H1 (cell line): ENCODE results near the gene ASPG. TPM values are rescaled to one million over a fixed set of nuclear protein-coding genes. Genes with fewer than 3 reads are reported as not detected.
A peak's percentile ranks its signal among the peaks of the same experiment; 100 is the strongest.

ENCODE experiments used
- BCL11A ChIP-seq, 2 experiments: IDR thresholded peaks; one replicate each; pipeline ENCODE4 v1.6.1; 2011; ENCODE audit warnings: low read depth in 2 of 2, low read length in 2 of 2, mild to moderate bottlenecking in 2 of 2
- BRCA1 ChIP-seq: IDR thresholded peaks from 2 replicates; pipeline ENCODE4 v1.6.1; 2012; ENCODE audit warnings: low read depth, low read length, improper control_type of control experiment
- CBX5 ChIP-seq: fragments of 300-800, 300-1000 bp; sonication (generic); IDR thresholded peaks from 2 replicates; pipeline ENCODE4 v1.7.1; 2016; ENCODE audit warnings: antibody characterized with exemption, low read length, low read depth
- GABPA ChIP-seq: IDR thresholded peaks from 2 replicates; pipeline ENCODE4 v1.6.1; 2011; ENCODE audit warnings: mild to moderate bottlenecking, low read length, moderate library complexity, borderline replicate concordance; ENCODE audit not compliant: insufficient read depth
- HDAC2 ChIP-seq, 2 experiments: fragments of 300-600 bp in 1 of 2; sonication (generic) in 1 of 2; IDR thresholded peaks; 2 replicates each; pipeline ENCODE4 v1.6.1; 2011 to 2012; ENCODE audit warnings: low read depth in 2 of 2, low read length in 2 of 2, mild to moderate bottlenecking in 2 of 2, moderate library complexity in 2 of 2, borderline replicate concordance in 1 of 2, inconsistent platforms in 1 of 2
- KDM4A ChIP-seq: IDR thresholded peaks from one replicate; pipeline ENCODE4 v1.7.1; 2012; ENCODE audit warnings: low read depth, mild to moderate bottlenecking, moderate library complexity, low read length, inconsistent platforms; ENCODE audit not compliant: severe bottlenecking
- RAD21 ChIP-seq, 2 experiments: IDR thresholded peaks in 1 of 2; conservative IDR thresholded peaks in 1 of 2; 2 replicates each; pipeline ENCODE4 v1.6.1; 2011; ENCODE audit warnings: low read depth in 2 of 2, low read length in 2 of 2, improper control_type of control experiment in 1 of 2, inconsistent platforms in 1 of 2, mild to moderate bottlenecking in 1 of 2, moderate library complexity in 1 of 2
- YY1 ChIP-seq: IDR thresholded peaks from 2 replicates; pipeline ENCODE4 v1.6.1; 2011; ENCODE audit warnings: low read depth, mild to moderate bottlenecking, low read length
- polyA plus RNA-seq, 7 experiments: library from polyadenylated mRNA; depleted of rRNA in 3 of 7; stranded (reverse) in 5 of 7; unstranded in 2 of 7; fragments of >200 nt in 5 of 7; fragments of 200-250 nt in 2 of 7; gene quantifications; 1 replicate in 5 of 7; 2 replicates in 1 of 7; 4 replicates in 1 of 7; pipeline versions ENCODE4 v1.2.1 to v1.2.3, GENCODE V29; 2011 to 2013; ENCODE audit warnings: missing spikeins in 2 of 7, mixed read lengths in 2 of 7
- total RNA-seq: library from RNA; stranded (reverse); fragmentation: NEBNext Ultra II Directional; extraction: Animal tissue kit (Norgen Biotek cat#: 25700); gene quantifications from 2 replicates; pipeline ENCODE4 v1.2.1, GENCODE V29; 2021
- TF ChIP-seq, protein P1 (sequence below): IDR thresholded peaks from 2 replicates; pipeline ENCODE4 v1.6.1; 2012; ENCODE audit warnings: inconsistent platforms

Gene ASPG
- total and polyA plus RNA-seq, 2 of the 8 experiments (the other 6 are each of a cell fraction or from before 2014, with no cell fraction given) = 0.34 to 0.59 TPM

DNA sequence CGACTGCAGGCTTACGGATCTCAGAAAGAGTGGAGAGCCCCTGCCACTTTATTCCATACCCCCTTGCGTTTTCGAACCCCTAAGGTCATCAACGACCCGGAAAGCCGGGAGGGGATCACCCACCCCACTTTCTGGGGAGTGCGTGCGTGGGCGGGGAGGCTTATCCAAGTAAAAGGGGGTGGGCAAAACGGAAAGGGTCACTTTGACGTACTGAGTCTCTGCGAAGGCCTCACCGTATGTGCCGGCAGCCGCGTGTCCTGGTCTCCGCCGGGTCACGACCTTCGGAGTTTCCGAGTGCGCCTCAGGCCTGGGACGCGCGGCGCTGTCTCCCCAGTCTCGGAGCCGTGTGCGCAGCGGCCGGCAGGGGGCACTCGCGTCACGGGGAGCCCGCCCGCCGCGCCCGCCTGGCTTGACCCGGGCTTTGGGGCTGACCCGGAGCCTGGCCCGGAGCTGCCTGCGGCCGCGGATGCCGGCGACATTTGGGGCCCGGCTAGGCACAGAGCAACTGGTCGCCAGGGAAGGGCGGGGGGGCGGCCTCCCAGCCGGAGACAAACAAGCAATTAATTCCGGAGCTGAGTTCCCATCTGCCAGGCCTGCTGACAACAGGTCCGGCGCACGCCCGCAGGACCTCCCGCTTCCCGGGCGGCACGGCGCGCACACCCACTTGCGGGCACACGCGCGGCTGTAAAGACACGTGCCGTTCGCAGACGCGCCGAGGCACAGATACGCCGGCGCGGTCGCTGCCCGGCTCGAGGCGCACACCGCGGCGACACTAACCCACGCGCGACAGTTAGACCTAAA lies 52.0 kb downstream of the ASPG start (continued):
- TF ChIP-seq, protein P1, sequence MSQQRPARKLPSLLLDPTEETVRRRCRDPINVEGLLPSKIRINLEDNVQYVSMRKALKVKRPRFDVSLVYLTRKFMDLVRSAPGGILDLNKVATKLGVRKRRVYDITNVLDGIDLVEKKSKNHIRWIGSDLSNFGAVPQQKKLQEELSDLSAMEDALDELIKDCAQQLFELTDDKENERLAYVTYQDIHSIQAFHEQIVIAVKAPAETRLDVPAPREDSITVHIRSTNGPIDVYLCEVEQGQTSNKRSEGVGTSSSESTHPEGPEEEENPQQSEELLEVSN = peak; percentile 92
- TF ChIP-seq GABPA (peak; percentile 76; the same call in 1 of the 2 replicates), BCL11A (IDR thresholded peaks at IDR 0.05; ENCODE audit: low read depth in 2 of 2, low read length in 2 of 2) (no peak), RAD21 (IDR thresholded peaks at IDR 0.05 in 1 of 2, conservative IDR thresholded peaks at IDR 0.05 in 1 of 2; ENCODE audit: low read depth in 2 of 2, low read length in 2 of 2) (peak; percentile 75 to 87), HDAC2 (IDR thresholded peaks at IDR 0.05; ENCODE audit: borderline replicate concordance in 1 of 2, low read depth in 2 of 2, low read length in 2 of 2) (no peak), CBX5 (no peak), KDM4A (peak; percentile 12), BRCA1 (no peak), YY1 (no peak)
- TF ChIP-seq, all 59 proteins: peak for 12
